GM11168 (cell line): ENCODE data around the gene UGT1A5.

Experiments
- in situ Hi-C: fragments of 300-500 bp; cut with MboI; formaldehyde crosslinking; loops from one replicate; pipeline ENCODE4 v1.12.0; 2022; ENCODE audit warnings: low sequenced_read_pairs; ENCODE audit not compliant: unreplicated experiment

Gene UGT1A5

GRCh38 chr2:233802132-233802815 lies 89.6 kb downstream of the UGT1A5 start:
- in situ Hi-C loops, result no loop called here

DNA sequence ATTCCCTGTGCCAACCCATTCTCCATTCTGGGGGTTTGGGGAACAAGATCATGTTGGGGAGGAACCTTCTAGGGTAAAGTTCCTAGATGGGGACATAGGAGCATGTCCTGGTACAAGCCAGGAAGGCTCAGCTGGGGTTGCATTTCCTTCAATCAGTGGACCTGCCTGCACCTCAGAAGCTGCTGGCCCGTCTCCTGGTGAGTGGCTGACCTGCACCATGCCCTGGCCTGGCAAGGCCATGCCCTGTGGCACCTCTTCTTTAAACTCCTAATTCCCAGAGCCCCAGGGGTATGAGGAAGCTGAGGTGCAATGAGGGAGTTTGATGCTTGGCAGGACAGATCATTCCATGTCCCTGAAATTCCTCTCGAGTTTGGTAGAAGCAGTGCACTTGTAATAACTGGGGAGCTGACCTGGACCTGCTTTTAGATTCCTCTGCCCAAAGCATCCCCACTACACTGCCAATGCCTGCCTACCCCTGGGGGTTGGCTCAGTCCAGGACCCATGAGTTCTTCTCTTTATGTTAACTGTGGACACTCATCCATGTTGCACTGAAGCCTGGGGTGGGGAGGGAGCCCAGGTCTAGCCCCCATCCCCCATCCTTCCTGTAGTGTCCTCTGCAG lies 90.7 kb downstream of the UGT1A5 start:
- in situ Hi-C loops, result no loop called here

DNA sequence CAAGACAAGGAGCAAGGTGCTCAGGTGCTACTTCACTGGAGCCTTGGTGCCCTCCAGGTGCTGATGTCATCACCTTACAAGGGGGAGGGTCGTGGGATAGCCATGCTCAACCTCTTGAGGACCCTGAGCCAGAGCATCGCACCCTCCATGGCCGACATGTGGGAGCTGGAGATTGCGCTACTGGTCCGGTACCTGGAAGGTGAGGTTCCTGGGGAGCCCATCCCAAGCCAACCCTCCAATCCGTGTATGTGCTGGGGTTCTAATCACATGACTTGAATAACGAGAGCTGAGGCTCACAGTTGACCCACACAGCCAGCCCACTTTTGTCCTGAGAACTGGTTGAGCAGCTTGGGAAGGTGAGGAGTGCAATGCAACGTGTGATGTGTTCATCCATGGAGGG lies 91.3 kb downstream of the UGT1A5 start:
- in situ Hi-C loops, result no loop called here

DNA sequence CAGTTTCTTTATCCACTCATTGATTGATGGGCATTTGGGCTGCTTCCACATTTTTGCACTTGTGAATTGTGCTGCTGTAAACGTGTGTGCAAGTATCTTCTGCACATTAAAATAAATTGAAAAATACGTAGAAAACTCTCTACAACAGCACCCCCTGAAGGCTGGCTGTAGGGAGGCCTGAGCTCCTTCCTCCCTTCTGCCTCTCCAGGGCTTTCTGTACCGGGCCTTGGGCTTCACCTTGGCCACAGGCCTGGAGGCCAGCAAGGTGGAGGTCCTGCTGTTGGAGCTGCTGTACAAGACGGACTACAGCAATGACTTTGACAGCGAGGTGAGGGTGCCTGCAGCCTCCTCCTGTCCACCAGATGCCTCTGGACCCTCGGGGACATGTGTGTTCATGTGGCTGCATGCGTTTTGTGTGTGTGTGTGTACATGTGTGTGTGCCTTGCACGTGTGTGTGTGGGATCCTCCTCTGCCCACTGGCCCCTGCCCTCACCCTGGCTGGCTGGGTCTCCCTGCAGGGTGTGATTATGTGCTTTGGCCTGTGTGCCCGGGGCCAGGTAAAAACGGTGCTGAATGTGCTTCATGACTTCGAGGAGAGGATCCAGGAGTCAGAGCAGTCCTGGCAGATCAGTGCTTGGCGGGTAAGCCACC lies 94.6 kb downstream of the UGT1A5 start:
- in situ Hi-C loops, result no loop called here

DNA sequence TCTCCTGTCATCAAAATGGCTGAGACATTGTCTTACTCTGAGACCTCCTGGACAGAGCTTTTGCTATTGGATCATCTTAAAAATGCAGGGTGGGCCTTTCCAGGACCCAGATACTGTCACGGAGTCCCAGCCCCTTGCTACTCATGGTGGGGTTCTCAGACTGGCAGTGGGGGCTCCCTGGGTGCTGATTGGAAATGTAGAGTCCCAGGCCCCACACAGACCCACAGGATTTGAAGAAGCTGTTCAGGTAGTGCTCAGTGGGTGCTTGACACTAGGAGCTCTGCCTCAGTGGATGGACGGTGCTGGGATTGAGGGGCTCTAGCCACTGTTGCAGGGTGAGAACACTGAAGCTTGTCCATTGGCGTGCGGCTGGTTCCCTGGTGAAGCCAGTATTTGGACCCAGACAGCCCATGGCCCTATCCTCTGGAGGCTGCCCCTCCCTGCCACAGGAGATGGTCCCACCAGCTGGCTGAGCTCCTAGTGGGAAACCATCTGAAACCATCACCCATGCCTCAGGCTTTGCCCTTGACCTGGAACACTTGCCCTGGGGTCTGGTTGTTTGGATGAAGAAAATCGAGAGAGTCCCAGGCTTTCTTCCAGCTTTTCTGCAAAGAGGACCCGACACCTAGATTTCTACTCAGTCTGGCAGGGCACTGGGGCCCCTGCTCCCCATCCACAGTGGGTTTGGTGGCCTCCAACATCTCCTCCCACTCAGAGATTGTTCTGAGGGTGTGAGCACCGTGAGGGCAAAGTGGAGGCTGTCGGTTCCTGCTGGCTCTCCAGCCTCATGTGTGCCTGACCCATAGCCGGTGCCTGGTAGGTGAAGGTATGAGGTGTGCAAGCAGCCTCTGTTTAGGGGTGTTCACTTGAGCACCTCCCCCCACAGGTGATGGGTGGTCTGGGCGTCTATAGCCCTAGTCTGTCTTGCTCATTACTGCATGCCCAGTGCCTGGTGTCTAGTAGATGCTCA lies 95.5 kb downstream of the UGT1A5 start:
- in situ Hi-C loops, result no loop called here

GRCh38 chr2:233810385-233810784 lies 97.7 kb downstream of the UGT1A5 start:
- in situ Hi-C loops, result no loop called here

- in situ Hi-C loops, result no loop called here
Measured at GRCh38 chr2:233811087-233811486, 98.4 kb downstream of the UGT1A5 start.

DNA sequence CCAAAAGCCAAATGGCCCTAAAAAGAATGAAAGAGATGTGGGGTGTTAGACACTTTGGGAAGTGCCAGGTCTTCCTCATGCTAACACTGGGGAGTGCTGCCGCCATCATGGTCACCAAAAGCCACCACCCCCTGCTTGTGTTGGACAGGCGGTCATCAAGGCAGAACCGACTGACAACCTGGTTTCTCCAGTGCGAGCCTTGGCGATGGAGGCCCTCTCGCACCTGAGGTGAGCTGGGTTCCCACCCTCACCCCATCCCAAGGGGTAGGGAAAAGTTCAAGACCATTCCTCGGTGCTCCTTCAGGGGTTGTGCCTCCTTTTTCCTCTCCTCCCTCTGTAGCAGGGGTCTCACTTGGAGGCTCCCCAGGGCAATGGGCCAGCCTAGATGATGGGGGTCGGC lies 99.0 kb downstream of the UGT1A5 start:
- in situ Hi-C loops, result no loop called here

DNA sequence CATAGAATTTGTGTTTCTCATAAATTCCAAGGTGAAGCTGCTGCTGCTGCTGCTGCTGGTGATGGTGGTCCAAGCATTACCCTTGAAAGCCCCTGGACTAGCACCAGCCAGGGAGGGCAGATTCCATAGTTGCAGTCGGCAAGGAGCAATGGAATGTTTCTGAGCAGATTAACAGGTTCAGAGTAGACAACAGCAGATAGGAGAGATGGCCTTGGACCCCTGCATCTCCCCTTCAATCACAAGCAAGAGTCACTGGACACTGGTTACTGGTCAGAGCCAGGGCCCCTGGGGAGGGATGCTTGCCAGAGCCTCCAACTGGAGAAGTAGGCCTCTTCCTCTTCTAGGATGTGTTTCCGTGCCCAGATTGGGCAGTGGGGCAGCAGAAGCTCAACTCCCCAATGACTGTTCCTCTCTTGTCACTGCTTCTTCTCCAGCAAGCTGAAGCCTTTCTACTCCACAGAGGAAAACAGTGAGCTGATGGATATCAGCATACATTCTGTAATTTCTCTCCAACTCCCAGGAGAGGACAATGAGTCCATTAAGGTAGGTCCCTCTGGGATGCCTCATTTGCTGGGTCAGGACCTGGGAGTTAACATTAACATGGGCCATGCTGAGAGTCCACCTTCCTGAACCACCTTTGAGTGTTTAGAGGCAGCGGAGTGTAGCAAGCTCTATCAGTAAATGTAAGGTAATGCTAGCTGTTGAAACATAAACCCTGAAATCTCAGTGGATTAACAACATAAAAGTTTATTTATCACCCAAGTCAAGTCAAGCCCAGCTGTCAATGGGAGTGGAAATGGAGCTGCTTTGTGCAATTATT lies 100.7 kb downstream of the UGT1A5 start:
- in situ Hi-C loops, result no loop called here

- in situ Hi-C loops, result no loop called here
Measured at GRCh38 chr2:233814056-233814835, 101.5 kb downstream of the UGT1A5 start.

DNA sequence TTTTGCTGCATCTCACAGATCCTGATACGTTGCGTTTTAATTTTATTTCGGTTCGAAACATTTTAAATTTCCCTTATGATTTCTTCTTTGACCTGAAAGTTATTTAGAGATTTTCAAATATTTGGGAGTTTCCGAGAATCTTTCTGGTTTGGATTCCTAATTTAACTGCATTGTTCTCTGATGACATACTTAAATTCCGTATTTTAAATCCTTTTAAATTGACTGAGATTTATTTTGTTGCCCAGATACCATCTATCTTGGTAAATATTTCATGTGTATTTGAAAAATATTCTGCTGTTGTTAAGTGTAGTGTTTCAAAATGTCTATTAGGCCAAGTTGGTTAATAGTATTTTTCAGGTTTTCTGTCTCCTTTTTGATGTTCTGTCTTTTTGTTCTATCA lies 103.2 kb downstream of the UGT1A5 start:
- in situ Hi-C loops, result no loop called here

DNA sequence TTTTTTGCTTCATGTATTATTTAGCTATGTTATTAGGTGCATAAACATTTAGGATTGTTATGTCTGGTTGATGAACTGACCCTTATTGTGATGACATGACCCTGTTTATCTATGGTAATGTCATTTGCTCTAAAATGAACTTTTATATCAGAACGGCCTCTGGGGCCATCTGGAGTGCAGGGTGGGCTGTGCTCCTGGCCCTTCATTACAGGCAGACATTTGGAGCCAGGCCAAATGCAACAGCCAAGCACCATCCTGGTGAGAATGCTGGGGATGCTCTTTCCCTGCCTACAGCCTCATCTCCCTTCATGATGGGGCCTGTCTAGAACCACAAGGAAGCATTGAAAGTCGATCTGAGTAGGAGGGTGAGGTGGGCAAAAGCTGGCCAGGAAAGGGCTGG lies 103.6 kb downstream of the UGT1A5 start:
- in situ Hi-C loops, result no loop called here

- in situ Hi-C loops, result no loop called here
Measured at GRCh38 chr2:233816771-233817170, 104.1 kb downstream of the UGT1A5 start.

- in situ Hi-C loops, result no loop called here
Measured at GRCh38 chr2:233817361-233817911, 104.7 kb downstream of the UGT1A5 start.

DNA sequence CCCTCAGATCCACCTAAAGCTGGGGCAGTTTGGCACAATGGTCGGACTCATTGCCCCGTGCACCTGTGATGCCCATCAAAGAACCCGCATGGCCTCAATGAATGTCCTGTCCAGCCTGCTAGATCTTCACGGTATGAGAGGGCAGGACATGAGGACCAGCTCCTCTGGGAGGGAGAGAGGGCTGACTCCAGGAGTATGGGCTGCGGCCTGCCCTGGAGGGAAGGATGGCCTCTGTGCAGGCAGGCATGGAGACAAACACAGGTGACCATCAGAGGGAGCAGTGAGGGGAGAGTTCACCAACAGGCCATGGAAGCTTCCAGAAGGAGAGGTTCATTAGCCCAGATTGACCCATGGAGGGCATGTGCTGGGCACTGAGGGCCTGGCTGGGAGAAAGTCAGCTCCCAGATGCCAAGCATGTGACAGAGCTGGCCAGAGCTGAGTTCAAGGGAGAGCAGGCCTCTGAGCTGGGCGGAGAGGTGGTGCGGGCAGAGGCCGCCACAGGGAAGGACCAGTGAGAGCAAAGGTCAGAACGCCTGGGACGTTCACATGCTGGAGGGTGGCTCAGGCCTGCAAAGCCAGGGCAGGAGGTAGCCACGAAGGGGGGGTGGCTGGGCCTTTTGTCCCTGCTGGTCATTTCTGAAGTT lies 105.4 kb downstream of the UGT1A5 start:
- in situ Hi-C loops, result no loop called here

GRCh38 chr2:233818639-233819621 lies 106.2 kb downstream of the UGT1A5 start:
- in situ Hi-C loops, result no loop called here
